Stomach (tissue), 9 donors: ENCODE measurements around the gene DNER. TPM values are rescaled to one million over a fixed set of nuclear protein-coding genes. Genes with fewer than 3 reads are reported as not detected.
"Not testable (repeated sequence)": the region's sequence is repeated elsewhere in the genome, so short reads cannot be mapped to it uniquely, and the experiment has no call there.

Experiments
- DNase-seq, 2 donors: peaks; one replicate each; pipeline versions ENCODE4 v3.0.0 to v3.0.0-alpha.2; 2013 to 2019
- H3K27ac ChIP-seq, 5 donors: fragments of 200-600 bp in 4 of 5; sonication (generic) in 4 of 5; one replicate each; pipeline ENCODE4 v1.5.1; 2013 to 2019; ENCODE audit warnings: mild to moderate bottlenecking in 1 of 5, moderate library complexity in 1 of 5
- H3K27me3 ChIP-seq, 3 donors: fragments of 200-600 bp; sonication (generic); one replicate each; pipeline ENCODE4 v1.5.1; 2017 to 2019; ENCODE audit warnings: mixed run types in 1 of 3
- H3K36me3 ChIP-seq, 4 donors: fragments of 200-600 bp; sonication (generic); 1 replicate in 3 of 4; 2 replicates in 1 of 4; pipeline ENCODE4 v1.5.1; 2016 to 2019
- H3K4me1 ChIP-seq, 4 donors: fragments of 200-600 bp; sonication (generic); one replicate each; pipeline ENCODE4 v1.5.1; 2016 to 2019
- H3K4me3 ChIP-seq, 4 donors: fragments of 200-600 bp; sonication (generic) in 3 of 4; one replicate each; pipeline ENCODE4 v1.5.1; 2016 to 2019; ENCODE audit warnings: mild to moderate bottlenecking in 1 of 4
- H3K9me3 ChIP-seq, 4 donors: fragments of 200-600 bp; sonication (generic); one replicate each; pipeline ENCODE4 v1.5.1; 2016 to 2019
- CTCF ChIP-seq, 7 experiments: fragments of 450-650 bp in 4 of 7; fragments of 200-600 bp in 3 of 7; sonication (generic) in 3 of 7; IDR thresholded peaks; one replicate each; pipeline ENCODE4 v1.5.1; 2016 to 2019; ENCODE audit warnings: antibody characterized with exemption in 7 of 7, control low read depth in 2 of 7, mild to moderate bottlenecking in 1 of 7
- EP300 ChIP-seq: sonication (generic); formaldehyde crosslinking; IDR thresholded peaks from one replicate; pipeline ENCODE4 v1.6.1; 2017; ENCODE audit warnings: antibody characterized with exemption
- POLR2A ChIP-seq, 4 donors: fragments of 450-650 bp; IDR thresholded peaks; one replicate each; pipeline ENCODE4 v1.6.1; 2016; ENCODE audit warnings: antibody characterized with exemption in 4 of 4, control low read depth in 2 of 4, mild to moderate bottlenecking in 1 of 4, moderate library complexity in 1 of 4
- POLR2AphosphoS5 ChIP-seq, 3 donors: sonication (generic); formaldehyde crosslinking; IDR thresholded peaks; one replicate each; pipeline ENCODE4 v1.6.1; 2016; ENCODE audit warnings: antibody characterized with exemption in 3 of 3
- WGBS, 5 donors: extraction: QIAGEN DNeasy Blood & Tissue Kit in 3 of 5; methylation state at CpG; one replicate each; pipeline versions ENCODE4 v1.1.5 to v1.1.7; 2013 to 2018; 5-methylcytosine and 5-hydroxymethylcytosine counted together
- intact Hi-C: fragments of 100-400 bp; cut with DNase I; formaldehyde crosslinking; loops from one replicate; pipeline ENCODE4 v1.15.1; 2023; ENCODE audit warnings: low total_unique reads
- polyA plus RNA-seq, 3 donors: library from polyadenylated mRNA; stranded (reverse); fragments of 200-250 nt; gene quantifications; one replicate each; pipeline ENCODE4 v1.2.3, GENCODE V29; 2013
- total RNA-seq, 5 donors: library from RNA; depleted of rRNA; stranded (reverse); fragments of >200 nt; gene quantifications; one replicate each; pipeline versions ENCODE4 v1.1.0 to v1.2.3, GENCODE V29; 2014 to 2016
- donor health status: healthy with polysubstance abuse.
- donor health status: Bipolar disorder and iron deficiency.
- donor health status: healthy.

Gene DNER
- total and polyA plus RNA-seq, 8 donors: 1.6 to 10.6 (median 4.9) TPM

- 13 to 37% (median 27%) methylated on average over 4 of the region's 4 CpGs for WGBS, 5 donors
- intact Hi-C loops: no loop called here
Measured at GRCh38 chr2:229342376-229342775, 372.0 kb downstream of the DNER start.

GRCh38 chr2:229340086-229340760, 374.1 kb downstream of the DNER start:
- Histone ChIP-seq H3K4me1 (peaks cover 0 to 10% (median 5%) of the 10 kb centered on the region in 4 donors), H3K27ac (no peak overlapping the region), H3K36me3 (no peaks in the 10 kb centered on the region), H3K27me3 (no peaks in the 10 kb centered on the region), H3K4me3 (no peak overlapping the region), H3K9me3 (no peaks in the 10 kb centered on the region)
- TF ChIP-seq POLR2A (IDR thresholded peaks at IDR 0.05): no peak
- no peak for TF ChIP-seq CTCF (IDR thresholded peaks at IDR 0.05)
- TF ChIP-seq EP300: no peak
- no peak for TF ChIP-seq POLR2AphosphoS5 (IDR thresholded peaks at IDR 0.05)
- WGBS, 5 donors: 82 to 92% (median 88%) methylated on average over 7 to 8 of the region's 8 CpGs
- DNase-seq: no peak
- intact Hi-C loops: no loop called here

More at GRCh38 chr2:229342376-229342775, 372.0 kb downstream of the DNER start:
- no peak overlapping the region for H3K4me3 ChIP-seq
- H3K27ac ChIP-seq: no peak overlapping the region
- no peaks in the 10 kb centered on the region for H3K4me1 ChIP-seq
- no peak for TF ChIP-seq POLR2A (IDR thresholded peaks at IDR 0.05)
- TF ChIP-seq CTCF (IDR thresholded peaks at IDR 0.05): peak in 3 of 7 experiments; percentile 8 to 24 (median 21)
- no peaks in the 10 kb centered on the region for H3K36me3 ChIP-seq
- no peaks in the 10 kb centered on the region for H3K27me3 ChIP-seq
- peak; percentile 29 to 40 for DNase-seq
- no peaks in the 10 kb centered on the region for H3K9me3 ChIP-seq

GRCh38 chr2:229339618-229340017, 374.7 kb downstream of the DNER start:
- H3K36me3 ChIP-seq: no peaks in the 10 kb centered on the region
- H3K4me1 ChIP-seq: peaks cover 0 to 11% (median 5%) of the 10 kb centered on the region in 4 donors
- H3K27me3 ChIP-seq: no peaks in the 10 kb centered on the region
- no peak for DNase-seq
- H3K27ac ChIP-seq: no peak overlapping the region
- intact Hi-C loops: no loop called here
- H3K9me3 ChIP-seq: no peaks in the 10 kb centered on the region
- H3K4me3 ChIP-seq: no peak overlapping the region
- WGBS, 5 donors: 77 to 86% (median 78%) methylated on average over 5 of the region's 5 CpGs
- TF ChIP-seq CTCF (IDR thresholded peaks at IDR 0.05): no peak
- TF ChIP-seq POLR2A (IDR thresholded peaks at IDR 0.05): no peak
- no peak for TF ChIP-seq POLR2AphosphoS5 (IDR thresholded peaks at IDR 0.05)
- no peak for TF ChIP-seq EP300

- H3K9me3 ChIP-seq, H3K36me3 ChIP-seq, intact Hi-C loops, H3K4me3 ChIP-seq, H3K27me3 ChIP-seq, H3K27ac ChIP-seq, DNase-seq: not testable (repeated sequence)
- 75 to 93% (median 87%) methylated on average over 4 of the region's 4 CpGs for WGBS, 5 donors
- peaks cover 0 to 11% (median 5%) of the 10 kb centered on the region in 4 donors for H3K4me1 ChIP-seq
Measured at GRCh38 chr2:229339171-229339570, 375.2 kb downstream of the DNER start.

GRCh38 chr2:229335877-229336346, 378.4 kb downstream of the DNER start:
- H3K9me3 ChIP-seq: no peaks in the 10 kb centered on the region
- intact Hi-C loops: no loop called here
- H3K27ac ChIP-seq: peak overlapping the region in 1 of 5 donors; percentile 59
- H3K27me3 ChIP-seq: no peaks in the 10 kb centered on the region
- no peak overlapping the region for H3K4me3 ChIP-seq
- TF ChIP-seq POLR2A (IDR thresholded peaks at IDR 0.05) (no peak), EP300 (no peak), CTCF (IDR thresholded peaks at IDR 0.05) (no peak), POLR2AphosphoS5 (IDR thresholded peaks at IDR 0.05) (no peak)
- peaks cover 0 to 11% (median 5%) of the 10 kb centered on the region in 4 donors for H3K4me1 ChIP-seq
- 31 to 60% (median 54%) methylated on average over 7 of the region's 7 CpGs for WGBS, 5 donors
- DNase-seq: peak in 1 of 2 donors; percentile 48
- no peaks in the 10 kb centered on the region for H3K36me3 ChIP-seq
